Frontal cortex (tissue), 4 donors: ENCODE results near the gene TLE2. TPM values are rescaled to one million over a fixed set of nuclear protein-coding genes. Genes with fewer than 3 reads are reported as not detected.
"Not testable (repeated sequence)": the region's sequence is repeated elsewhere in the genome, so short reads cannot be mapped to it uniquely, and the experiment has no call there.

ENCODE experiments used
- DNase-seq, 2 donors: peaks; one replicate each; pipeline ENCODE4 v3.0.0; 2012; ENCODE audit warnings: low spot score in 2 of 2
- FAIRE-seq: peaks from 2 replicates; lab custom pipeline; 2012; peaks lifted over from hg19 to GRCh38; lab: Jason Lieb, UNC
- total RNA-seq: library from RNA; depleted of rRNA; stranded (reverse); fragments of >200 nt; gene quantifications from one replicate; pipeline ENCODE4 v1.2.3, GENCODE V29; 2014
- donor health status: control.
- donor health status: control.
- donor health status: control.

TLE2 gene
- total RNA-seq, 1 donor from 2014 or later: 5.3 TPM

DNA sequence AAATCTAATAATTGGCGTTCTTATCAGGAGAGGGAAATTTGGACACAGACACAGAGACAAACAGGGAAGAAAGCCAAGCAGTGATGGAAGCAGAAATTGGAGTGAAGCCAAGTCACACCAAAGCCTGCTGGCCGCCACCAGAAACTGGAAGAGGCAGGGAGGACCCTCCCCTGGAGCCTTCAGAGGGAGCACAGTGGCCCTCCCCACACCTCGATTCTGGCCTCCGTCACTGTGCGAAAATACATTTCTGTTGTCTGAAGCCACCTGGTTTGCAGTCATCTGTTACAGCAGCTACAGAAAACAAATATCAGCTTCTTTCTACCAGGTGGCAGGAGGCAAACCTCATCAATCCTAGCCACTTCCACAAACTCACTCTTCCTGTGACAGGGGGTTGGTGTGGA lies 60.0 kb downstream of the TLE2 start:
- FAIRE-seq: no peak

DNA sequence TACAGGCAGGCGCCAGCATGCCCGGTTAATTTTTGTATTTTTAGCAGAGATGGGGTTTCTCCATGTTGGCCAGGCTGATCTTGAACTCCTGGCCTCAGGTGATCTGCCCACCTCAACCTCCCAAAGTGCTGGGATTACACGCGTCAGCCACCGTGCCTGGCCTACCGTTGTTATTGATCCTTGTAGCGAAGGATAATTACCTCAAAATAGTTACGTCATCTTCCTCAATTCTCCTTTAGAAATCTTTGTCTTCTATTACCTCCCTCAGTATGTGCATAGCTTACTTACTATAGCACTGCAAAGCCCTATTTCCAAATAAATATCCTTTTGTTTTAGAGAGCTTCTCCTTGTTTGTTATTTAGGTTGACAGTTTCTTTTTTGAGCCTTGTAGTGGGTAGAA lies 61.1 kb downstream of the TLE2 start:
- DNase-seq: no peak
- no peak for FAIRE-seq

More for the DNA sequence above, 60.0 kb downstream of the TLE2 start:
- DNase-seq: no peak

DNA sequence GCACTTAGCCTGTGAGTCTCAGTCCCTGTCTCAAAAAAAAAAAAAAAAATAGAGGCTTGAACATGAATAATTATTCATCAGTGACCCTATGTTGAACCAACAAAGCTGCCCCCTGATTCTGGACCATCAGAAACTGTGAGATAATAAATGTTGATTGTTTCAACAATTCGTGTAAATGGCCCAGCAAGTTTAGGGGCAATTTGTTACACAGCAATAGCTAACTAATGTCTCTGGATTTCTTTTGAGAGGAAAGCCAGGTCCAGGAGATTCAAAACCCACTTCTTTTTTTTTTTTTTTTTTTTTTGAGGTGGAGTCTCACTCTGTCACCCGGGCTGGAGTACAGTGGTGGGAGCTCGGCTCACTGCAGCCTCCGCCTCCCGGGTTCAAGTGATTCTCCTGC lies 64.2 kb downstream of the TLE2 start:
- DNase-seq (no peak), FAIRE-seq (no peak)

DNA sequence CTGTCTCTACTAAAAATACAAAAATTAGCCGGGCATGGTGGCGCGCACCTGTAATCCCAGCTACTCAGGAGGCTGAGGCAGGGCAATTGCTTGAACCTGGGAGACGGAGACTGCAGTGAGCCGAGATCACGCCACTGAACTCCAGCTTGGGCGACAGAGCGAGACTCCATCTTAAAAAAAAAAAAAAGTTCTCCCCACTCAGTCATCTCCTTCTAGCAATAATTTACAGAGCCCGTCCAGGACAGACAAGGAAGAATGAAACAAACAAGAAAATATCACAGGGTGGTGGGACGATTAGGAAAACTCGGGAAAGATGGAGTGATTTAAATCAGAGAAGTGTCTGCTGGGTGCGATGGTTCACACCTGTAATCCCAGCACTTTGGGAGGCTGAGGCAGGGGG lies 65.4 kb downstream of the TLE2 start:
- DNase-seq, FAIRE-seq: not testable (repeated sequence)

DNA sequence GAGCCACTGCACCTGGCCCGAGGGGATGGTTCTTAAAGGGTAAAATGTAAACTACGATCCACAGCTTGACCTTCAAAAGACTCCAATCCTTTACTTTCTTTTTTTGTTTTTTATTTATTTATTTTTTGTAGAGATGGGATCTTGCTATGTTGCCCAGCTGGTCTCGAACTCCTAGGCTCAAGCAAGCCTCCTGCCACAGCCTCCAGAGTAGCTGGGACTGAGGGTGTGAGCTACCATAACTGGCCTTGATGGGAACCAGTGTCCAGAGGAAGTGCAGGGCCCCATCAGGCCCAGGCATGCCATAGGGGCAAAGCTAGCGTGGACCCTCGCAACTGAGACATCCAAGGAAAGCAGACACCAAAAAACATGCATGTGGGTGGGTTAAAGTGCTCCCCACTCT lies 66.0 kb downstream of the TLE2 start:
- FAIRE-seq: no peak
- DNase-seq: no peak

DNA sequence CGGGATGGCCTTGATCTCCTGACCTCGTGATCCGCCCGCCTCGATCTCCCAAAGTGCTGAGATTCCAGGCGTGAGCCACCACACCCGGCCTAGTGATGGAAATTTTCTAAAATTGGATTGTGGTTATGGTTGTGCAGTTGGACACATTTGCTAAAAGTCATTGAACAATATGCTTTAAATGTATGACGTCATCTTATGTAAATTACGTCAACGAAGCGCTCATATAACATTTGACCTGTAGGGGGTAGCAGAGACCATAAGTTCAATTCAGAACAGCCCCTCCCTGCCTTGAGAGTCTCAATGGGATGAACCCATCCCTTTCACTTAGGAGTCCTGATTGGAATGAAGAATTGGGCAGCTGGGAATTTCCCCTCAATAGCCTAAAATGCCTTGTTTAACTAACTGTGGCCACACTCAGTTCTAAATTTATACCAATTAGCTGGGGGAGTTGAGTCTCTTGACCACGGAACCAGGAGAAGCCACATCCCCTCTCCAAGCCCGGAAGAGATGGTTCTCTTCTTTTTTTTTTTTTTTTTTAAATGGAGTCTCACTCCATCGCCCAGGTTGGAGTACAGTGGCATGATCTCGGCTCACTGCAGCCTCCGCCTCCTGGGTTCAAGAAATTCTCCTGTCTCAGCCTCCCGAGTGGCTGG lies 66.9 kb downstream of the TLE2 start:
- FAIRE-seq: peak; percentile 64
- peak; percentile 57 to 77 for DNase-seq

DNA sequence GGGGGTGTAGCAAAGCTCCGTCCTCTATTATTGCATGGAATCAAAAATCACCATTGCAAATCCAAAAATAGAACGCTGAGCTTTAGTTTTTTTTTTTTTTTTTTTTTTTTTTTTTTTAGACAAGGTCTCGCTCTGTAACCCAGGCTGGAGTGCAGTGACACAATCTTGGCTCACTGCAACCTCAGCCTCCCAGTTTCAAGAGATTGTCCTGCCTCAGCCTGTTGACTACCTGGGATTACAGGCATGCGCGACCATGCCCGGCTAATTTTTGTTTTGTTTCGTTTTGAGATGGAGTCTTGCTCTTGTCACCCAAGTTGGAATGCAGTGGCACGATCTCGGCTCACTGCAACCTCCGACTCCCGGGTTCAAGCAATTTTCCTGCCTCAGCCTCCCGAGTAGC lies 69.0 kb downstream of the TLE2 start:
- DNase-seq: no peak
- FAIRE-seq: no peak

DNA sequence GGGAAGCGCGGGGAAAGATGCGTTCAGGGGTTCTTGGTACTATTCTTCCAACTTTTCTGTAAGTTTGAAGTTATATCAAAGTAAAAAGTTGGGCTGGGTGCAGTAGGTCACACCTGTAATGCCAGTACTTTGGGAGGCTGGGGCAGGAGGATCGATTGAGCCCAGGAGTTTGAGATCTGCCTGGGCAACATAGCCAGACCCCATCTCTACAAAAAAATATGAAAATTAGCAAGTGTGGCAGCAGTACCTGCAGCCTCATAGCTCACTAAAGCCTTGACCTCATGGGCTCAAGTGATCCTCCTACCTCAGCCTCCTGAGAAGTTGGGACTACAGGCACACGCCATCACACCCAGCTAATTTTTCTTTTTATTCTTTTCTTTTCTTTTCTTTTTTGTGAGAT lies 71.9 kb downstream of the TLE2 start:
- no peak for DNase-seq
- FAIRE-seq: no peak

DNA sequence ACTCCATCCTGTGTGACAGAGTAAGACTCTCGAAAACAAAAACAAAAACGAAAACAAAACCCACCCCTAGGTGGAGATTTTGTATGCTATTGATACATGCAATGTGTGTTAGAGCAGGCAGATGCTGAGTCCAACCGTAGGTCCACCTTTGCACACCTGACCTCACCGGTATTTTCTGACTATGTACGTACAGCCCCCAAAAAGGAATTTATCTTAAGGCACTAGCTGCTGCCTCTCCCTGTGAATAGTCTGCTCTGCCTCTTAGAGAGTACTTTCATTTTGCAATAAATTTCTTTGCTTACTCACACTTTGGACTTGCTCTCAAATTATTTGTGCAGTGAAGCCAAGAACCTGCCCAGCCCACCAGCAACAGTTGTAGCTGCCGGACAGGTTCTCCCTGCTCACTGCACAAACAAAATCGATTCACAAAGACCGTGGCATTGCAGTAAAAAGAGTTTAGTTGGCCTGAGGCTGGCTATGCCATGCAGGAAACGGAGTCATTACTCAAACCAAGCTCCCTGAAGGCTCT lies 76.1 kb downstream of the TLE2 start:
- FAIRE-seq (no peak), DNase-seq (no peak)

DNA sequence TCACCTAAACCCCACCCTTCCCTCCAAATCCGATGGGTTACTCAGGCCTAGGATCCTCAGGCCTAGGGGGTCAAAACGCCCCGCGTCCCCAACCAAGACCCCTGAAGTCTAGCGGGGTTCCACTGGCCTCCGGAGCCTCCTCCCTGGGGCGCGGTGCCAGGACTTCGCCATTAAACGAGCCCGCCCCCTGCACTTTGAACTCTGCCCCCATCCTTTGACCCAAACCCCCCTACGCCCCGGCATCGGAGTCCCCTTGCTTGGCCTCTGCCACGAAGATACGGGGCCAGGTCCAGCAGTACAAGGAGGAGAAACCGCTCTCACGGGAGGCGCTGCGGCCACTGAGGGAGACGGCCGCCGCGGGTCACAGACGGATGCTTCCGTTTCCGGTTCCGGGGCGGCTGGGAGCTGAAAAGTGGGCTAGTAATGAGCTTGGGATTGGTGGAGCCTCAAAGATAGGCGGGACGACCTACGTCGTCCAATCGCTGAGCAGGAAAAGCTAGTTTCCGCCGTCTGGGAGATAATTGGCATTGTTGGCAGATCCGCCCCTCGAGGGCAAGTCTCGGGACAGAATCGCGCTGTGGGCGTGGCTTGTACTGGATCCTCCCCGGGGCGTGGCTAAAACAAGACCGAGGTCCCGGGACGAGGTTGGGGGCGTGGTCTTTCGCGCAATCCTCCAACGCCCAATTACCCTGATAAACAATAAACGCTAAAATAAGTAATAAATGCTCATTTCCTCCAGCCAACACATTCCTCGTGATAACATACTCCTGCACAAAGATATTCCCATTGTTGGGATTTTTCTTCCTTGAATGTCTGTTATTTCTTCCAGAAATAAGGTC lies 78.6 kb downstream of the TLE2 start:
- DNase-seq: peak; percentile 92 to 98
- peak; percentile 99 for FAIRE-seq

DNA sequence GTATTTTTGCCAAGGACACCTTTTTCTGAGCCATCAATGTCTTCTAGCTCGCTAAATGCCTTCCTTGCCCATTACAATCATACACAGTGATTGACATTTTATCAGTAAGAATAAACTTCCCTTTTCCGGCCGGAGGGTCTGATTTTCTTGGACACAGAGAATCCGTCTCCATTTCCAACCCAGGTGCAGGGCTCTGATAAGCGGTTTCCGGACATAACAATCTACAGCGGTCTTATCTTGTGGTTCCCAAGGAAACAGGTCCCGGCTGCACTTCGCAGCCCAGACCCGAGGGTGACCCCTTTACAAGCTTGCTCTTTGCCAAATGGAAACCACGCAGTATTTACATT lies 79.2 kb downstream of the TLE2 start:
- DNase-seq (no peak), FAIRE-seq (no peak)

Other genes with a start within 250 kb of the TLE2 start
- gene SGTA, start 246.0 kb downstream of the TLE2 start, total RNA-seq: 31.4 TPM
- 31.4 TPM for gene THOP1, start 243.8 kb downstream of the TLE2 start, total RNA-seq
- 18.3 TPM for gene ZNF554, start 209.4 kb downstream of the TLE2 start, total RNA-seq
- 23.2 TPM for gene ZNF555, start 187.8 kb downstream of the TLE2 start, total RNA-seq
- under 0.01 TPM for gene ZNF556, start 161.9 kb downstream of the TLE2 start, total RNA-seq
- 4.1 TPM for gene ZNF57, start 128.4 kb downstream of the TLE2 start, total RNA-seq
- gene ZNF77, start 84.3 kb downstream of the TLE2 start, total RNA-seq: 6.9 TPM
- 0.82 TPM for gene TLE6, start 51.7 kb downstream of the TLE2 start, total RNA-seq
- gene TLE5, start 33.2 kb upstream of the TLE2 start, total RNA-seq: 97.4 TPM
- 48.1 TPM for gene GNA11, start 65.1 kb upstream of the TLE2 start, total RNA-seq
- 0.82 TPM for gene GNA15, start 106.8 kb upstream of the TLE2 start, total RNA-seq
- 0.41 TPM for gene S1PR4, start 149.5 kb upstream of the TLE2 start, total RNA-seq
- gene NCLN, start 156.7 kb upstream of the TLE2 start, total RNA-seq: 13.9 TPM
- 50.1 TPM for gene CELF5, start 195.4 kb upstream of the TLE2 start, total RNA-seq